HG03064 (cell line): ENCODE measurements around the gene MMP19.
A peak's percentile ranks its signal among the peaks of the same experiment; 100 is the strongest.
"Not testable (repeated sequence)": the region's sequence is repeated elsewhere in the genome, so short reads cannot be mapped to it uniquely, and the experiment has no call there.

Source experiments
- ATAC-seq: cut with Tn5 transposase; IDR thresholded peaks from one replicate; pipeline ENCODE4 v1.9.1; 2021; ENCODE audit warnings: low read depth; ENCODE audit not compliant: unreplicated experiment

The MMP19 gene

DNA sequence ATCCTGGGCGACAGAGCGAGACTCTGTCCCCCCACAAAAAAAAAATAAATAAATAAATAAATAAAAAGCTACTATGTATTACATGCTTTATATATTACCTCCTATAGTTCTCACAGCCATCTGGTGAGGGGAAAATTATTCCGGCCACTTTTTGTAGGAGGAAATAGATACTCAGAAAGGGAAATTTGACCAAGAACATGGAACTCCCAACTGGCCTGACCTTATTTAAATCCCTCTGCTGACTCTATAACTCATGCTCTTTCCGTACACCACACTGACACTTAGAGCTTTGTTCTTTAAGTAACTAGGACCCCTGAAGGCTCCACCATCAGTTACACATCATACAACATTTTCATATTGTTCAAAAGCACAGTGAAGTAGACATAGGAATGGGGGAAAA lies 2.2 kb upstream of the MMP19 start:
- ATAC-seq, result no peak

DNA sequence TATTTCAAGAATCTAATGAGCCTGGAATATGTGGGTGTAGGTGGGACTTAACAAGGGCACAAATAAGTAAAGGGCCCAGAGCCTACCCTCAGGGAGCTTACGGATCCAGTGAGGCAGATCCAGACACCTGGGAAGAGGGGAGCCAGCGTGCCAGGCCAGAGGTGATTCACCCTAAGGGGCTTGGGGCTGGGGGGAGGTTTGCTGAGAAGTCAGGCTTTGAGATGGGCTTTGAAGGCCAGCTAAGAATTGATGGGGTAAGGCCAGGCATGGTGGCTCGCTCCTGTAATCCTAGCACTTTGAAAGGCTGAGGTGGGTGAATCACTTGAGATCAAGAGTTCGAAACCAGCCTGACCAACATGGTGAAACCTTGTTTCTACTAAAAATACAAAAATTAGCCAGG lies 695 bp upstream of the MMP19 start:
- ATAC-seq, result no peak

DNA sequence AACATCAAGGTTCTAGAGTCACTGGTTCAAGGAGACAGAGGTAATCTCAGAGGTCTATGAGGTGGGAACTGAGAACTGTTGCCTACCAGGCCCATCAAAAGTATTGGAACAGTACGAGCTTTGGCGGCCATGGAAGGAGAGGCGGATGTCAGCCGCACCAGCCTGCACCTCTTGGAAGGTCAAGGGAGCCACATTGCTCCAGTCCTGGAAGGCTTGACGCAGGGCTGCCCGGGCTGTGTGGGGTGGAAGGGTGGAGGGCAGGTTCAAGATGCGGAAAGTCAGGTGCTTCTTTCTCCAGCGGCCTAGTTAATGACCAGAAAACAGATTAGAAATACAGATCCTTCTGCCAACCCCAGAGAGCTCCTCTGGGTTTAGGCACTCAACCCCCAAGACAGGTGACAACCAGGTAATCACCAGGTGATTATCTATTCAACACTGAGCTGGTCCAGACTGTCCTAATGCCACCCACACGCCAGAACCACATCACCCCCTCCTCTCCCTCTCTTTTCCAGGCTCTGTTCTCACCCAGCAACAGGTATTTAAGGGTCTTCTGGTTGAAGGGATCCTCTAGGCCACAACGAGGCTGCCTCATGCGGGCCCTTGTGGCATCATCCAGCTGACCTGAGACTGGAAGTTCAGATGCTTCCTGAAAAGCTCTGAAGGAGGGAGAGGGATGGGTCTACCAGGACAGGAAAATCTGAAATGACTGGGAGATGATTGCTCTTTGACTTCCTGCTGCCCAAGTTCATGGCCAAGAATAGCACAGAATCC lies 2.0 kb downstream of the MMP19 start:
- ATAC-seq, result no peak

DNA sequence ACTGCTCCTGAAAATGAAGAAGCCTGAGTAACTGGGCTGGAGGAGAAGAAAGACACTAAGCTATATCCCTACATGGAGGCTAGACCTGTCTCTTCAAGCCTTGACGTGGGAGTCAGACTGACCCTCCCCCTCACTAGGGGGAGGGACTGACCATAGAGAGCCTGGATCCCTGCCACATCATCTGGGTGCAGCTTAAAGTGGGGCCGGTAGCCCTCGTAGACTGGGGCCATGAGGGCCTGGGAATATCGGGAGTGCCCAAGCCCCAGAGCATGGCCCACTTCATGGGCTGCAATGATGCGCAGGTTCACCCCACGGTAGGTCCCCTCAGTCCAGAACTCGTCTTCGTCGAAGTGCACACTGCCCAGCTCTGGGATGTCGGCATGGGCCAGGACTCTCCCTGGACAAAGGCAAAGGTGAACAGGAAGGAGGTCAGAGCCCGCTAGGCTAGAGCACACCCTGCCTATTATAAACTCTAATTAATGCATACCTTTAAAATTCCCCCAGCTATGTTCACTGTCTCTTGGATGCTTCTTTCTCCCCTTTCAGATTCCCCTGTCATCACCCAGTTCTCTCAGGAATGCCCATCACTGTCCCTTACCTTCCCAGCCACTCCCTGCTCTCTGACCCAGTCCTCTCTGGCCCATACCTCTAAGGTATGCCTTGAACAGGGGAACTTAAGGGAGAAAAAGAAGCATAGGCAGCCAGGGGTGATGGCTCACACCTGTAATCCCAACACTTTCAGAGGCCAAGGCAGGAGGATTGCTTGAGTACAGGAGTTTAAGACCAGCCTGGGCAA lies 3.2 kb downstream of the MMP19 start:
- no peak for ATAC-seq

DNA sequence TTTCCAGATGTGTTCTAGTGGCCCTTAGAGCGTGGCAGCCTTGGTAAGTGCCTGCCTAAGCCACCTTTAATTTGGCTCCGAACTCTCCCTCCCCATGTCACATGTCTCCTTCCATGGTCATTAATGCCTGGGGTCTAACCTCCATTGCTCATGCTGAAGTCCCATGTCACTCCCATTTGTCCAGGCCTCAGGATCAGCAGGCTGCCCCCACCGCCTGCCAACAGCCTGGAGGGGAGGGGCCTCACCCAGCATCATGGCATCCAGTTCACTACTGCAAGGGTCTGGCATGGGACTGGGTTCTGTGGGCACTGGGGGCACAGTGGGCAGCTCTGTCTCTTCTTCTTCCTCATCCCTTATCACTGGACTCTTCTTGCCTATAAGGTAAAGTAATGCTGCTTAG lies 4.4 kb downstream of the MMP19 start:
- no peak for ATAC-seq

DNA sequence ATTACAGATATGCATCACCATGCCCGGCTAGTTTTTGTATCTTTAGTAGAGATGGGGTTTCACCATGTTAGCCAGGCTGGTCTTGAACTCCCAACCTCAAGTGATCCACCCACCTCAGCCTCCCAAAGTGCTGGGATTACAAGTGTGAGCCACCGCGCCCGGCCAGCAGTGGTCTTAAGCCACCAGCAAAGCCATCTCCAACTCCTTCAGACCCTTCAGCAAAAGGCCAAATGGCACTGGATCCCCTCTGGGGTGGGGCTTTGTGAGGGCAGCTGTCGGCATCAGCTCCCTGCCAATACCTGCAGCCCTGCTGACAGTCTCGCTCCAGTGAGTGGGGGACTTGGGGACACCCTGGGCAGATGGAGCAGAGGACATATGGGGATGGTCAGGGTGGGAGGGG lies 8.3 kb downstream of the MMP19 start:
- ATAC-seq, result not testable (repeated sequence)

DNA sequence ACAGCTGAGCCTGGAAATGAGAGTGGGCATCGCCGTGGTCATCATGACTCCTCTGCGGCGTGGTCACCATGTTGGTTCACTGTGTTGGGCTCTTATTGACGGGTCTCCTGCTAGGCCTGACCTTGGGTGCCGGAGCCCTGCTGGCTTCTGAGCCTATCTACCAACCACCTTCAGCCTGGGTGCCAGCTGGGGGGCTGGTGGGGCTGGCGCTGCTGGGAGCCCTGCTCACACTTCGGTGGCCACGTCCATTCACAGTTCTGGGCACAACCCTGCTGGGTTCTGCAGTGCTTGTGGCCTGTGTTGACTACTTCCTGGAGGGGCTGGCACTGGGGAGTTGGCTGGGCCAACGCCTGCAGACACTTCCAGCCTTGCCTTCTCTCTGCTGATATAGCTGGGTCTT lies 9.7 kb downstream of the MMP19 start:
- ATAC-seq, result no peak

DNA sequence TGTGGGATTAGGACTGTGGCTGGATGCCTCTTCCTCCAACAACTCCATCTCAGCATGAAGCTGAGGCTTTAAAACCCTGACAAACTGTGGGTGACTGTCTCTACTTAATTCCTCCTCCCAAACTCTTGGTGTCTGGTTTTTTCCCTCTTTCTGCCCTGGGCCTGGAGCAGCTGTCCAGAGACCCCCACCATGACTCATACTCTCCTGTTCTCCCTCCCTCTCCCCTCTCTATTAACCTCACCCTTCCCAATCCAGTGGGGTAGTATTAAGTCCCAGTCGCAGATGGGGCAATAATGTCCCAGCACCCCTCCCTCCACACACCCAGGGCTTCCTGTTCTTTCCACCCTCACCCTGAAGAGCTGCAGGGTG lies 11.3 kb downstream of the MMP19 start:
- no peak for ATAC-seq

DNA sequence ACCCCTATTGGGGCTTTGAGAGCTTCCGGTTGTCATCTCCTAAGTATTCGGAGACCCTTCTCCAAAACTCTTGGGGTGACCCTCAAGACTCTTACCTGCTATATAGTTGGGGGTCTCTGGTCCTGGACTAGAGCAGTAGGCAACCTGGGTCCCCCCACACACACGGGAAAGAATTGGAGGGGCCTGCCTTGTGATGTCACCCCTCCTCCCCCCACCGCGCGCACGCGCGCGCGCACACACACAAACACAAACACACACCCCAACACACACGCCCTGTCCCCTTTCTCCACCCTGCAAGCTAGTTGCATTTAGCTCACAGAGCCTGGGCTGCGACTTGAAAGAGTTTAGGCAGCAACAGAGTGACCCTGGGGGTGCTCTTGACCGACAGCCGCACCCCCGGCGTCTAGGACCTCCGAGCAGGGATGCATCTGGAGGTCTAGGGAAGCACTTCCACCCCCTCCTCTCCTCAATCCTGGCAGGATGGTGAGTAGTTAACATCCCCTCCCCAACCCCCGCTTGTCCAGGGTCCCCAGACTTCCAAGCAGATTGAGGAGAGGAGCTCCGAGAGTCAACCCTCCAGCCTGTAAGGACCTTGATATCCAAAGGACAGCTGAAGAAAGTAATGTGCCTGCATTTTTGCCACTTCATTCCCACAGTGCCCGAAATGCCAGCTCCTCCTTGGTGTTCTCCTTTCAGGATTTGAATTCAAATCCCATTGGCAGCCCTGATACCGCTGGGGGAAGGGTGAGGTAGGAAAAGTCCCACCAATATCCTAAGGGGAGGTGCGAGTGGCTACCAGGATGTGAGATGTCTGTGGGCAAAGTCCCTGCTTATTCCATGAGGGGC lies 11.9 kb downstream of the MMP19 start:
- no peak for ATAC-seq

DNA sequence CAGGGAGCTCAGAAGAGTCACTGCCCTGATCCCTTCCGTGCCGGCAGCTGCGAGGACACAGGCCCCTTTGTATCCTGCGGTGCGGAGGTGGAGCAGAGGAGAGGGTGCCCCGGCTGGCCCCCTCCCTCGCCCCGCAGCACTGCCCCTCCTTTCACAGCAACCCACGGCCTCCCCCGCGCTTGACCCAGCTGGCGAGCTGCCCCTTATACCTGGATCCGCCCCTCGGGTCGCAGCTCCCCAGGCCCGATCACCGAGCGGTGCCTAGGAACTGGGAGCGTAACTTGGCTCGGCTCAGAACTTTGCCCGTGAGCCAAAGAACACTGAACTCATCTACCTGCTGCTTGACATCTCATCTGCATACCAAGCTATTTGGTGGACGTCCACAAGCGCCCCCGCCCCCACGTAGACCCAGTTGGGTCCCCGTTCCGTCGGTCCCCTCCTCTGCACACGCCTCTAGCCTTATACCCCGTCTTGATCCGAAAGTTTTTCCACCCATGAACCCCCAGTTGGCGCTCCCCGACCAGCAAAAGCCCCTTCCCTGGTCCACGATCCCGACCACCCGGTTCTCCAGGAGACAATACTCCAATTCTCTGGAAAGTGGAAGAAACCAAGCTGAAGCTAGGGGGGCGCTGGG lies 12.7 kb downstream of the MMP19 start:
- ATAC-seq, result peak; percentile 11

DNA sequence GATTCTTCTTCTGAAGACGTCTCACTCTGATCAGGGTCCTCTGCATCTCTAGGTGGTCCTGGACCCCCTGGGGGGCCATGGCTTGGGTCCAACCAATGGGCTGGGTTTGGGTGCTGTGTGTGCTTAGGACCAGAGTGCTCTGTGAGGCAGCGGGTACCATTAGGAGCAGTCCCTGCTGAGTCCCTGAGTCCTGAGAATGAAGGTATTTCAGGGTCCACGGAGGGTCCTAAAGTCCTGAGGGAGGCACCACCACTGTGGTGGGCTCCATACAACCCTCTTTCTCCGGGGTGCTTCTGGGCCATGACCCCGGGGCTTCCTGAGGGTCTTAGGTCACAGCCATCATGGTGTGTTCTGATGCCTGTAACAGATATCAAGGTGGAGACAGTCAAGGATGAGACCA lies 14.4 kb downstream of the MMP19 start:
- ATAC-seq, result no peak

DNA sequence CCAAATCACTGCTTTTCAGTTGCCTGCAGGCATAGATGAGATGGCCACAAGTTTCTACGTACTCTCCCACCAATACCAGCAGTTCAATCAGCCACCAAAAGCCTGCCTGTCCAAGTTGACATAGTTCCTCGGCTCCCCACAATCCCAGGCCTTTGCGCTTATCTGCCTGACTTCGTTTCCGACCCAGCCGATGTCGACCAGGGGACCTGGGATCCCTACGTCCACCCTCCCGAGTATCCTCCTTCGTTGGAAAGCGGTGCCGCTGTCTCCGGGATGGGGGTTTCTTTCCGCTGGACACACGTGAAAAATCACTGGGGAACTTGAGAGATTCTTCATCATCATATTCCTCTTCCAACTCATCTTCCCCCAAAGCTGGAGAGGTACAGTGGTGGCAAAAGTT lies 14.9 kb downstream of the MMP19 start:
- ATAC-seq, result no peak

DNA sequence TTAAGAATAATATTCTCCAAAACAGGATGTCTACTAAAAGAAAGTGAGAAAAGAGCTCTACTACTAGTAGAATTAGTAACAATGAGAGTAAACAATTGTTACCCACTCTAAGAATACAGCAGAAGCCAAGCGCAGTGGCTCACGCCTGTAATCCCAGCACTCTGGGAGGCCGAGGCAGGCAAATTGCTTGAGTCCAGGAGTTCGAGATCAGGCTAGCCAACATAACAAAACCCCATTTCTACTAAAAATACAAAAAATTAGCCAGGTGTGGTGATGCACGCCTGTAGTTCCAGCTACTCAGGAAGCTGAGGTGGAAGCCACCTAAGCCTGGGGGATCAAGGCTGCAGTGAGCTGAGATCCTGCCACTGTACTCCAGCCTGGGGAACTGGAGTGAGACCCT lies 18.0 kb downstream of the MMP19 start:
- ATAC-seq, result no peak

DNA sequence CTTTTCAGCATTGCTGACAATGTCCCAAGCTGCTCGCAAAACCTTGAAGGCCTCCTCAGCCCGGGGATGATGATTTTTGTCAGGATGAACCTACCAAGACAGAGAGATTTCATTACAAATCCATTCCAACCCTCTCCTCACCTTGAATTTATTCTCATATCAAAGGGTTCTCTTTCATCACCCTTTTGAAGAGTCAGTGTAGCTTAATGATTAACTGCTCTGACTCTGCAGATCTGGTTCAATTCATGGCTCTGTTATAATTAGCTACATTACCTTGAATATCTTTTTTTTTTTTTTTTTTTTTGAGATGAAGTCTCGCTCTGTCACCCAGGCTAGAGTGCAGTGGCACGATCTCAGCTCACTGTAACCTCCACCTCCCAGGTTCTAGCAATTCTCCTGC lies 19.3 kb downstream of the MMP19 start:
- ATAC-seq, result no peak

DNA sequence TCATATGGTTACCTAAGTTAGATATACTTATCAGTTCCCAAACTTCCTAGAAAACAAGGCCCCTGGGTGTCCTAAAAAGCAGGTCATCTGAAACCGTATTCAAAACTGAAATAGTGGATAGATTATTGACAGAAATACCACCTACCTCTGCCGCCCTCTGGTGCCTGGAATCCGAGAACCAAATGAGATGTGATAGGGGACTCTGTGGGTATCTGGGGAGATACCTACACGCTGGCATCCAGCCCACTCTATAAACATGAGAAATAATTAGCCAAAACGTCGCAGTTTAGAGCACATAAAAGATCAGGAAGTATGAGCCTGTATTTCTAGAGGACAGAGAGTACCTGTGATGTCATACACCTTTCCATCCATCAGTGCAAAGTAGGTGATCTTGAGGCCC lies 20.5 kb downstream of the MMP19 start:
- no peak for ATAC-seq

DNA sequence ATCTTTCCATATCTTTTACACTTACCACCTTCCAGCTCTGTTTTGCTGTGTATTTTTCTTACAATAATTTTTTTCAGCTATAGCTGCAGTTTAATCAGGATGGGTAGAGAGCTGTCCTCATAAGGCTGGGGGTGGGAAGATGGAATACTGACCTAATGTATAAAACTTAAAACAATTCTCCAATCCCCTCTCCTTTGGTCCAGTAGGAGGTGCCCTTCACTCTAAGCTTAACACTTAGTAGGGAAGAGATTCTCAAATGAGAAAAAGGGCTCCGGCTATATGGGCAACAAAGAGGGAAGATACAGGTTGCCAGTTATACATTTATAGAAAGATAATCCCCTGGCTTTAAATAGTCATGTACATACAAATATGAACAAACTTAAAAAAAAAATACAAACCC lies 22.1 kb downstream of the MMP19 start:
- ATAC-seq, result no peak

DNA sequence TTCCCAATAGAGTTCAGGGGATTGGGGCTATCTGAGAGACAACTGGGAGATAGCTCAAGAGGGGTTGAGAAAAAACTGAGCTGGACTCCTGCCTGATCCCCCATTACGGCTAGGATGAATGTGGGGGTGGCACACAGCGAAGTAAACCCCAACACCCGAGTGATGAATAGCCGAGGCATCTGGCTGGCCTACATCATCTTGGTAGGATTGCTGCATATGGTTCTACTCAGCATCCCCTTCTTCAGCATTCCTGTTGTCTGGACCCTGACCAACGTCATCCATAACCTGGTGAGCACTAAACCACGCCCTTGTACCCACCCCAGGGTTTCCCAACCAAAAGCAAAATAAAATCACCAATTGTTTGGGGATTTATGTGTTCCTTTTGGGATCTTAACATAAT lies 23.9 kb downstream of the MMP19 start:
- ATAC-seq, result no peak

DNA sequence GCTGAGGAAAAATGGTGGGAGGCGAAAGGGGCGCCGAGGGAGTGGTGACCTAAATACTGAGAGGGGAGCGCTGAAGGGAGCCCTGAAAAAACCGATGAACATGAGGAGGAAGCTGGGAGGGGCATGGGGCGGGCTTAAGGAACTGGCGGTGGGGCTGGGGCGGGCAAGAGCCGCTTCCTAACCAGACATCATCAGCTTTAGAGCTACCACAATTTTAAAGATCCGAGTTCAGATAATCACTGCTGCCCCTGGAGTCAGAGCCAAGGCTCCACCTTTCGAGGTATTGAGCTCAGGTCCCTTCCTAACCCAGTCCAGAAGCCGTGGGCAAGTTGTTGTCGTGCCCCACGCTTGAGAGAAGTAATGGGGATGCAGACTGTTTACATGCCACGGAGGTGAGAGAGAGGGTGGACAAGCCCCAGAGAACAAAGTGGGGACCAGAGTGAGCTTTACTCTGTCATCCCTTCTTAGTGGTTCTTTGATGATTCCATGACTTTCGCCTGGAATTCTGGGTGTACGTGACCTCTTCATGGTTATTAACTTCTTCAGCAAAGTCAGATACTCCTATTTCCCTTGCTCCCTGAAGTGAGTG lies 24.5 kb downstream of the MMP19 start:
- peak; percentile 23 for ATAC-seq

DNA sequence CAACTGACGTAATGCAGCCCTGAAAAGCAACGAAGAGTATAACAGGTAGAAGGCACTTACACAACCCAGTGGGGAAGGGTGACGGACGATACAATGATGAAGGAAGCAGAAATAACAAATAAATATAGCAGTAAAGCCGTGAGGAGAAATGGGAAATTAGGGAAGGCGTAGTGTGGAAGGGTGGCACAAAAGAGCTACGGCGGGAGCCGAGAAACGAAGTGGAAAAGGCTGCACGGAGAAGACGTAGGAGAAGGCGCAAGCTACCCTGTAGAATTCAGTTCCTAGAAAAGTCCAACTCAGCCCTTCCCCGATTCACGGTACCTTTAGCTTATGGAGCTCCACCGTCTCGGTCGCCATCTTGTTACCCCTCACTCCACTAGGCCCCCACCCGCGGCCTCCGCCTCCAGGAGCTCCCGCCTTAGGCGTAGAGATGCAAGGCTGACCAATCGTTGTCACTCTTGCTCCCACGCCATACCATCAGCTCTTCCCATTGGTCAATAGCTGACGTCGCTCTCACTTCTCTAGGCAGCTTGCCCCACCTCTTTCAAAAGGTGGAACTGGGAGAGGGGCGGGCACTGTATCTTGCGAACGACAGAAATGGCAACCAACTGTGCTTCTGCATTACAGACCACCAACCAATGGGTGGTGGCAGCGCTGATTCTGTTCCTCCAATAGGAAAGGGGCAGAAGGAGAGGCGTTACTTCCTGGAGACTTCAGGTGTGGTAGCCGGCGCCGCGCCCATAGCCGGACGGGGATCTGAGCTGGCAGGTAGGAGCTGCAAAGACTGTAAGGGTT lies 25.2 kb downstream of the MMP19 start, which contains the start of the genes ORMDL2 and SARNP:
Gene ORMDL2 (plus strand): TSS at position 697 of the 795 bp plus-strand sequence. CDS start 959 bp downstream, outside the sequence.
Gene SARNP (minus strand): TSS at position 380 of the 795 bp plus-strand sequence. CDS start 23 bp downstream, at position 357.
- ATAC-seq, result peak; percentile 97
